GM15510 (cell line): ENCODE results near the gene LTB4R2.

Experiments
- POLR2A ChIP-seq: IDR thresholded peaks from 3 replicates; pipeline ENCODE4 v1.6.1; 2011; ENCODE audit warnings: borderline replicate concordance; ENCODE audit not compliant: insufficient read length; ENCODE audit errors: extremely low read depth

The LTB4R2 gene

DNA sequence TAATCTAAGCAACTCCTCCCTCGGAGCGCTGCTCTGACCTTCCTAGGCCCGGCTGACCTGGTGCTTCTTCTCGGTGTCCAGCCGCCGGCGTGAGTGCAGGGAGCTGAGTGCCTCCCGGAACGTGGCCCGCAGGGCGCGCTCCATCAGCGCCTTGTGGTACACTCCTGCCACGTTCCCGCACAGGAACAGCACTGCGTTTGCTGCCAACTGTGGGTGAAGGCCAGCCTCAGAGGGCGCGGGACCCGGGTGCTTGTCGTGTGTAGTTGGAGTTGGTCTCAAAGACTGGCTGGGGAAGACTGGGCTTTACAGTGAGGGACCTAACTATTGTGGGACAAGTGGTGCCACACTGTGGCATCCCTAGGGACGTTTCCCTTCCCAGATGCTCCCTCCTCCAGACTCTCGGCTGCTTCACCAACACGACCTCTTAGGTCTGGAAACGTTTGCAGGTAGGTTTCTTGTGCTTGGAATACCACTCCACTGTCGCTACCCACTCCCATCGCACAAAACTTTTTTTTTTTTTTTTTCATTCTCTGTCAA is 21.9 kb downstream of the LTB4R2 start:
- TF ChIP-seq POLR2A, result no peak

DNA sequence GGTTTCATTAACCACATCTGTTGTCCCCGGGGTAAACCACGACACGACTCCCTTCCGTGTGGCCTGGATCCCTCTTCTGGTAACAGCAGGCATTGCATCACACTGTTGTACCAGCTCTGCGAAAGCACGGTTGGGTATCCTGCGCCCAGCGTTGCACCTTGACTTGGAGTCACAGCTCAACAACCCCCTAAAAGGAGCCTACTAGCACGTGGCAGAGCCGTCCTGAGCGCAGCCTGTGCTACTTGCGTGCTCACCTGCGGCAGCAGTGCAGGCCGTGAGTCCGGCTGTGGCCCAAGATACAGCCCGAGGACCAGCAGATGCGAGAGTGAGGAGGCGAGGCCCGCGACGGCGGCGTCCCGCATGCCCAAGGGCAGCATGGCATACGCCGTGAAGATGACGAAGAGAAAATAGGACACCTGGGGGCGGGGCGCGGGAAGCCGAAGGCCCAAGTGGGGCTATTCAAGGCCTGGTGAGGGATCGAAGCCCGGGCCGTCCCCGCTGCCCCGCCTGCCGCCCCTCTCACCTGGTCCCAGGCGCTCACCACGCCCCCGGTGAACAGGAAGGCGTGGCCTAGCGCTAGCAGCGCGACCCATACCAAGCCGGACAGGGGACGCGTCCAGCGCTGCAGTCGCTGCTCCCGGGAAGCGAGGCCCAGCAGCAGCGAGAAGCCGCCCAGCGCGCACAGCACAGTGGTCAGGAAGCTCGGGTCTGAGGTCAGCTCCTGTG is 22.5 kb downstream of the LTB4R2 start:
- TF ChIP-seq POLR2A, result no peak

DNA sequence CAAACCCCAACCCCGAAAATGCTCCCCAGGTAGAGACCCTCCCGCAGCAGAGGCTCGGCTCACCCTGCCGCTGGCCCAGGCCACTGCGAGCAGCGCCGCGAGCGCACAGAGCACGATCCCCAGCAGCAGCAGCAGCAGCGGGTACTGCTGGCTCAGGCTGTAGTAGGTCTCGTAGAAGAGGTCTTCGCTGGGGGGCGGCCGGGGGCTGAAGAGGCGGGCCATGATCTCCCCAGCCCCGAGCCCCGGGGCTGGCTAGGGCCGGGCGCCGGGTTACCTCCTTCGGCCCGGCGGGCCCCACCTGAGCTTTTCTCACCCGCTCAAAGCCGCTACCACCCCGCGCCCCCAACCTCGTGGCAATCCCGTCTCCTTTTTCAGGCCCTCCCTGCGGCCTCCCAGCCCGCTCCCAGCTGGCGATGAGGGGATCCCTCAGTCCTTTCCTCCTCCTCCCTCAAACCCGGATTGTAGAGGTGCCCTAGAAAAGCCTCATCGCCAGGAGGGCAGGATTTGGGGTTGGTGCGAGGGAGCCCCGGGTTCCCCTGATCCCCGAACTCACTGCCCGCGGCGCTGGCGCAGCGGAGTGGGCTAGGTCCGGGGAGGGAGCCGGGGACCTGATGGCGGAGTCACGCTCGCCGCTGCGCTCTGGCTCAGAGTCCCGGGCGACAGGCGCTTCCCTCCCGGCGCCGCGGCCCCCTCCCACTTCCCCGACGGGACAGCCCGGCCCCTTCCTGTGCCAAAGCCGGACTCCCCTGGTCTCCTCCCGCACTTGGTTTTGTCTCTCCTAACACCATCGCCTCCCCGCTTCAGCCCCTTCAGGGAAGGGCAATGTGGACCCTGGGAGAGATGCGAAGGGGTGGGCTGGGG is 24.7 kb downstream of the LTB4R2 start, which contains the start of gene ADCY4:
ADCY4 (minus strand) TSS at position 641 of the 861 bp plus-strand sequence; CDS start at position 222, 419 bp downstream.
- TF ChIP-seq POLR2A, result no peak

DNA sequence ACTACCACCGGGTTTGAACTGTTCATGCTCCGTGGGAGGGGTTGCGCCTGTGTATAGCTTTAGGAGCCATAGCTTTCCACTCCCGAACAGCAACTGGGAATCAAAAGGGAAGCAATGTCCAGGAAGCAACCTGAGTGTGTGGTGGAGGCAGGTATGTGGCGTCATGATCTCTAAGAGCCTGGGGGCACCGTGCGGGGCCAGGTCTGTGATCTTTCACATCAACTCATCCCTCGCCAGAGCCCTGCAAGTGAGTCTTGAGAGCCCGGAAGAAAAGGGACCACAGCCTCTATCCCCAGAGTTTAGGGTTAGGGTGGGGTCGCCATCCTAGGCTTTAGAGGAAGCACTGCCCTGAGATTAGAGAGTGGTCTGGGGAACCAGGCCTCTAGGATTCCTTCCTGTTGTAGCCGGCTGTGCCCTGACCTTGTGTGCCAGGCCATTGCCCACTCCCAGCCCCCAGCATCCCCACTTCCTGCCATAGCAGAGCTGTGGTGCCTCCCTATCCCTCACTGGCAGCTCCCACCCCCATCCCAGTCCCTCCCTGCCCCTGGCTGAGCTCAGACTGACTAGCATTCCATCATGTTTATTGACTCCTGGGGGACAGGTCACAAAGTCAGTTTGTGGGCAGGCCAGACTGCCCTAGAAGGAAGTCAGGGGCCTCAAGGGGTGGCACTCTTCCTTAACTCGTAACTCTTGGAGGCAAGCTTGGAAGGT is 25.7 kb downstream of the LTB4R2 start:
- TF ChIP-seq POLR2A, result no peak

DNA sequence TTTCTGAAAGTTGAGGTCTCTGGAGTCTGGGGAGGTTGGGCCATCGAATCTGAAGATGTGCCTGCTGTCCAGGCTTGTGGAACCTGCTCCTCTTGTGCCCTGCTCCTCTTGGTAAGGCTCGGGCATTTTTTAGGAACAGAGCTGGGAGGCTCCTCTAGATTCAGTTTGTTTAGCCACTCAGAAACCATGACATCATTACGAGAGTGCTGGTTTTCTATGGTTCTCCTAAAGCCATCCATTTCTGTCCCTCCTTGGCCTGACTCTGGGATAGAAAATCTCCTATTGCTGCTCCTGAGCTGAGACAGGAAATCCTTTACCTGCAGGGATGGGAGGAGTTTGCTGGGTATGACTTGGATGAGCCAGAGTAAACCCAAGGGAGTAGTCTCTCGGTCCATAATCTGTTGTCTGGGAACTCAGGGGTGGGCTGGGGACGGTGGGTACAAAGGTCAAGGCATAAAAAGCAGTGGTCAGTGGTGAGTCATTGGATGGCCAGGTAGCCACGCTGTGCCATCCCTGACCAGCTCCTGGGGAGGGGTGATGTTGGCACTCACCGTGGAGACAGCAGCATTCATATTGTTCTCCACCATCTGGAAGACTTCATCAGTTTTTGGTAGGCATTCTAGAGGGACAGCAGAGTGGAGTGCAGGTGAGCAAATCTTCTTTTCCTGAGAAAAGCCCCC is 27.3 kb downstream of the LTB4R2 start:
- no peak for TF ChIP-seq POLR2A

DNA sequence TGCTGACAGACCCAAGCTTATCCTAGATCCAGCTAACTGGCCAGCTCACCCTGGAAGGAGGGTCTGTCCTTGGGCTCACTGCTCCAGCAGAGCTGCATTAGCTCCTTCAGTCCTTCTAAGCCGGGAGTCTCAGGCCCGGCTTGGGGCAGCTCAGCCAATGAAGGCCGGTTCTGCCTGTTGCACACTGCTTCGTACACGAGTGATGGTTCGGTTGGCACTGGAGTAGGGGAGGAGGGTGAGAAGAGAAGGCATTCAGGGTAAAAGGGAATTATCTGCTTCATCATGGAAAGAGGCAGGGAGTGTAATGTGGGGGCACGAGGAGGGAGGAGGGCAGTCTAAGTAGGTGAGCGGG is 27.9 kb downstream of the LTB4R2 start:
- TF ChIP-seq POLR2A, result no peak

DNA sequence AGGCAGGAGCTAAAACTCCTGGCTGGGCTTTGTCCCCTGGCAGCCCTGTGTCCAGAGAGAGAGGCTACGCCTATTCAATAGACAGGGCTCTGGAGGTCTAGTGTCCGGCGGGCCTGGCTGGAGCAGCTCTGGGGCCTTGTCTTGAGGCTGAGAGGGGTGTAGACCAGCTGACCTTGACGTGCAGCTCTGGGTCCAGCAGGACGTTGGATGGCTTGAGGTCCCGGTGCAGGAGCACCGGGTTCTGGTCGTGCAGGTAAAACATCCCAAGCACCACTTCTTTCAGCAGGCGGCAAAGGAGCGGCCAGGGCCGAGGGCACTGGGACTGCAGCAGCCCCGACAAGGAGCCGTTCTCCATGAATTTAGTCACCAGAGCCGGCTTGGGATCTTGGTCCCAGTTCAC is 28.9 kb downstream of the LTB4R2 start:
- no peak for TF ChIP-seq POLR2A

DNA sequence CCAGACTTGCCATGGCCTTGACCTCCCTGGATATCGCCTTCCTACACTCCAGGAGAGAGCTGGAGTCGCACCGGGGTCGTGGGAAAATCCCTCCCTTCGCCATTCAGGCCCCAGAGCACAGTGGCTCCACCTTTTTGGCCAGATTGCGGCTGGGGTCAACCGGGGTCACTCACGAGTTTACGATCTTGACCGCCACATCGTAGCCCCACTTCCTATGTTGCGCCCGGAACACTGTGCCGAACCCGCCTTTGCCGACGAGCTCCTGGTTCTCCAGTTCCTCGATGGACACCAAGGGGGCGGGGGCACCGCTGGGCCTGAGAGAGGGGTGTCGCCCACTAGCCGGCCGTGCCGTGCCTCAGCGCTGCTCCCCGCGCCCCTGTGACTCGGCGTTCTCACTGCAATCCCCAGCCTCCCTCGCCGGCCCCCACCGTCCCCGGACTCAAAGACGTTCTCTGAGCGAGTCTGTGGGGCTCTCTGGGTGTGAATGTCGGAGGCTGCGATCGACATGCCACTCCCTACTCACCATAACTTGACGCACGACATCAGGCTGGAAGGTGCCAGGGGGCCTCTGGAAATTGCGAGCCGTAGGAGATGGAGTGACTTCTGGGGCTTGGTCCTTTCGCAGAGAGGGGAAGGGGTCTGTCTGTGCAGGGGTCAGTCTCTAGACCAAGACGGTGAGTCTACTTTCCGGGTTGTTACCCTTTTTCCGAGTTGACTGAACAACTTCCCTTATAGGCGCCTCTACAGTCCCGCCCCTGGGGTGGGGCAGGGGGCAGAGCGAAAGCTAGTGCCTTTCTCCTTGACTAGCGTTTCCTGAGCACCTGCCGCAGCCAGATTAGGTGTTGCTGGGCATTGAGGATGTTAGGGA is 29.6 kb downstream of the LTB4R2 start, which contains the start of gene RIPK3:
RIPK3 (minus strand) TSS at position 708 of the 868 bp plus-strand sequence; CDS start at position 543, 165 bp downstream.
- peak; percentile 65 for TF ChIP-seq POLR2A

DNA sequence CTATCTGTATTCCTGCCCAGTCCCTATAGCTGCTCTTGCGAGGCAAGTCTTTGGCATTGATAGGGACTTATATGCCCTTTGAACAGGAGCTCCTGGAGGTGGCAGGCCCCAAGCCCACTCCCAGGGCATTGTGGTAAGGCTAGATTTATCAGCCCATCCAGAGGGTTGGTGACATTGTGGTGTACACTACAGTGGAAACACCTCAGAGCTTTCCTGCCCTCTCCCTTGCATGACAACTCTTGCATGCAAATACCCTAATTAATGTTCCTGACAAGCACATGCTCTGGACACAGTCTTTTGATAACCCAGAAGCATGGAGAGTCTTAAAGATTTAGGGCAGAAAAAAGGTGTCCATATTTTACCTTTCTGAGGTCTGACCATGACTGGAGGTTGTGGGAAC is 30.7 kb downstream of the LTB4R2 start:
- TF ChIP-seq POLR2A, result no peak

DNA sequence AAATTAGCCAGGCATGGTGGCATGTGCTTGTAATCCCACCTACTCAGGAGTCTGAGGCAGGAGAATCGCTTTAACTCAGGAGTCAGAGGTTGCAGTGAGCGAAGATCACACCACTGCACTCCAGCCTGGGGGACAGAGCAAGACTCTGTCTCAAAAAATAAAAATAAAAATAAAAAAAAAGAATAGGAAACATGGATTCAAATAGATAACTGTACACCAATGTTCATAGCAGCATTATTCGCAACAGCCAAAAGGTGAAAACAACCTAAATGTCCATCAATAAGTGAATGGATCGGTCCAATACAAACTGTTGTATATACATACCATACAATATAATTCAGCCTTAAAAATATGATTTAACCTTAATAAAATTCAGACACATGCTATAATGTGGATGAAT is 32.9 kb downstream of the LTB4R2 start:
- no peak for TF ChIP-seq POLR2A

DNA sequence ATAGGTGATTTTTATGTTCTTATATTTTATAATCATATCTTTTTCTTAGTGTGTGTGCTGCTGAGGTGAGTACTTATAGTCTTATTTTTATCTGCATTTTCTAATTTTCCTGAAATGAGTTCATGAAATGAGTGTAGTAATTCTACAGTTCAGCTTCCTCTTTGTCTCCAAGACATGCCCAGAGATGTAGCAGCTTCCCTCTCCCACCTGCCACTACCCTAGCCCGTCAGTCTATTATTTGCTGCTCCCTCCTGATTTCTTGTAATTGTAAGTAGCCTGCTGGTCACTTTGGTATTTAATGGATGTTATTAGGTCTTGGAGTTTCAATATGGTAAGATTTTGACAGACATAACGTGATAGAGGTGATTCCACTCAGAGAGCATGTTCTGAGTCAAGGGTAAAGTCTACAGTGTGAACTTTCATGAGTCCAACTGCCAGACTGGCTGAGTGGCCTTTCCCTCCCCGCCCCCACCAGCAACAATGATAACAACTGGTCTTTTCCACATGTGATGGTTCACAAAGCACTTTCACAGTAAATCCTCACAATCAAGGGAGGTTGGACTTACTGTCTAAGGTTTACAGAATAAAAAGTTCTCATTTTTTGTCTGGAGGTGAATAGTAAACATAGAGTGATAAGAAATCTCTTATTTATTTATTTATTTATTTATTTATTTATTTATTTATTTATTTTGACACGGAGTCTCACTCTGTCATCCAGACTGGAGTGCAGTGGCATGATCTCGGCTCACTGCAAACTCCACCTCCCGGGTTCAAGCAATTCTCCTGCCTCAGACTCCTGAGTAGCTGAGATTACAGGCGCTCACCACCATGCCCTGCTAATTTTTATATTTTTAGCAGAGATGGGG is 34.1 kb downstream of the LTB4R2 start:
- TF ChIP-seq POLR2A, result no peak

DNA sequence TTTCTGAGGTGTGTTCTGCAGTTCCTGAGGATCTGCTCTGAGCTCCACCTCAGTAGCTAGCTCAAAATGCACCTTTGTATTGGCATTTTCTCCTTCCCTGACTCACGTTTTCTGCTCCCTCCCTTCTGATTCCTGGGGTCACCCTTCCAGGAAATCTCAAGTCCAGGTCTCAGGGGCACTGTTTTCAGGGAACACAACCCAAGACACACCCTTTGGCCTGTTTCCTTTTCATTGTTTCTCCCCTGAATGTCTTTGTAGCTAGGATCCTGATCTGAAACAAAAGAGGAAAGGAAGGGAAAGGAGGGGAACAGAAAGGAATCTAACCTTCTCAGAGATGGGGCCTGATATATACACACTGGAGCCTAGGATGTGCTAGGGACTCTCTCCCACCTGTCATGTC is 37.2 kb downstream of the LTB4R2 start:
- no peak for TF ChIP-seq POLR2A
